Astrocyte of the spinal cord (primary cell): Measurements from ENCODE around the gene CITED2.
"Not testable (repeated sequence)": the region's sequence is repeated elsewhere in the genome, so short reads cannot be mapped to it uniquely, and the experiment has no call there.

ENCODE experiments used
- DNase-seq: peaks from one replicate; pipeline ENCODE4 v3.0.0; 2011; ENCODE audit warnings: low read depth, low spot score
- H3K4me3 ChIP-seq: 2 replicates; pipeline ENCODE4 v1.5.1; 2011; ENCODE audit warnings: low read depth, mild to moderate bottlenecking, low read length, moderate library complexity
- in situ Hi-C: cut with HindIII; loops from 2 replicates; pipeline ENCODE4 v1.10.0; 2017; ENCODE audit warnings: low sequenced_read_pairs
- TF ChIP-seq, protein P1 (sequence below): IDR thresholded peaks from 2 replicates; pipeline ENCODE4 v1.5.1; 2012; ENCODE audit warnings: low read depth, mild to moderate bottlenecking, low read length, inconsistent platforms

The CITED2 gene

DNA sequence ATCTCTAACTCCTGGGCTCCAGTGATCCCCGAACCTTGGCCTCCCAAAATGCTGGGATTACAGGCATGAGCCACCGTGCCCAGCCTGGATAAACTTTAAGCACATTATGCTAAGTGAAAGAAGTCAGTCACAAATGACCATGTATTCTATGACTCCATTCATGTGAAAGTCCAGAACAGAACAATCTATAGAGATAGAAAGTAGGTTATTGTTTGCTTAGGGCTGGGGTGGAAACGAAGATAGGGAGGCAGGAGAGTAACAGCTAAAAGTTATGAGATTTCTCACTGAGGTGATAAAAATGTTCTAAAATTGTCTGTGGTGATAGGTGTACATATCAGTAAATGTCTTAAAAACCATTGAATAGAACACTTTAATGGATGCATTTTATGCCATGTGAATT, 40.9 kb upstream of the CITED2 start:
- in situ Hi-C loops = no loop called here
- no peak for DNase-seq
- TF ChIP-seq, protein P1, sequence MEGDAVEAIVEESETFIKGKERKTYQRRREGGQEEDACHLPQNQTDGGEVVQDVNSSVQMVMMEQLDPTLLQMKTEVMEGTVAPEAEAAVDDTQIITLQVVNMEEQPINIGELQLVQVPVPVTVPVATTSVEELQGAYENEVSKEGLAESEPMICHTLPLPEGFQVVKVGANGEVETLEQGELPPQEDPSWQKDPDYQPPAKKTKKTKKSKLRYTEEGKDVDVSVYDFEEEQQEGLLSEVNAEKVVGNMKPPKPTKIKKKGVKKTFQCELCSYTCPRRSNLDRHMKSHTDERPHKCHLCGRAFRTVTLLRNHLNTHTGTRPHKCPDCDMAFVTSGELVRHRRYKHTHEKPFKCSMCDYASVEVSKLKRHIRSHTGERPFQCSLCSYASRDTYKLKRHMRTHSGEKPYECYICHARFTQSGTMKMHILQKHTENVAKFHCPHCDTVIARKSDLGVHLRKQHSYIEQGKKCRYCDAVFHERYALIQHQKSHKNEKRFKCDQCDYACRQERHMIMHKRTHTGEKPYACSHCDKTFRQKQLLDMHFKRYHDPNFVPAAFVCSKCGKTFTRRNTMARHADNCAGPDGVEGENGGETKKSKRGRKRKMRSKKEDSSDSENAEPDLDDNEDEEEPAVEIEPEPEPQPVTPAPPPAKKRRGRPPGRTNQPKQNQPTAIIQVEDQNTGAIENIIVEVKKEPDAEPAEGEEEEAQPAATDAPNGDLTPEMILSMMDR = no peak

DNA sequence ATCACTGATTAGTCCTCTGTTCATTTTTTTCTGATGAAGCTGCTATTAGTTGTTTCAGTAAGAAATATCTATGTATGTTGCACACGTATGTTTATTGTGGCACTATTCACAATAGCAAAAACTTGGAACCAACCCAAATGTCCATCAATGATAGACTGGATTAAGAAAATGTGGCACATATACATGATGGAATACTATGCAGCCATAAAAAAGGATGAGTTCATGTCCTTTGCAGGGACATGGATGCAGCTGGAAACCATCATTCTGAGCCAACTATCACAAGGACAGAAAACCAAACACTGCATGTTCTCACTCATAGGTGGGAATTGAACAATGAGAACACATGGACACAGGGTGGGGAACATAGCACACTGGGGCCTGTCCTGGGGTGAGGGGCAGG, 37.7 kb upstream of the CITED2 start:
- in situ Hi-C loops, DNase-seq: not testable (repeated sequence)

More for the DNA sequence above, 40.9 kb upstream of the CITED2 start:
- no peak overlapping the region for H3K4me3 ChIP-seq

GRCh38 chr6:139409026-139409425, 34.6 kb upstream of the CITED2 start:
- TF ChIP-seq, protein P1 = no peak
- in situ Hi-C loops = no loop called here
- H3K4me3 ChIP-seq = no peak overlapping the region
- peak; percentile 82 for DNase-seq

More for the DNA sequence above, 37.7 kb upstream of the CITED2 start:
- H3K4me3 ChIP-seq = not testable (repeated sequence)

DNA sequence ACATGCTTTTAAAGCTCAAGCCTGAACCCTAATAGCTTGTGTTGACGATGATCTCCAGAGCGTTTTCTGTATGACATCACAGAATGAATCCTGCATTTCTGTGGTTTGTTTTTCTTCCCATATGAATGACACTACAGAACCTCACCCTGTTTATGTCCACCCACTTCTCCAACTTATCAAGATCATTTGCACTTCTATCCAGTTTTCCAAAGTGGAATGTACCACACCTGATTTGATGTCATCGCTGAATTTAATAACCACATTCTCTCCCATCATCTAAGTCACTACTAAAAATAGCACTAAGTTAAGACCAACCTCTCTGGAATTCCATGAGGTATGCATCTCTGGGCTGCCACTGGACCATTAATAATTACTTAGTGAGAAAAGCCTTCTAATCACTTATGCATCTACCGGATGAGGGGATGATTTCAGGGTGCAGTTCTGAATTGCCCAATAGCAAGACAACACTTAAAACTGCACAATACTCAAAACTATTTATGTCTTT, 33.3 kb upstream of the CITED2 start:
- peak; percentile 94 for DNase-seq
- in situ Hi-C loops = no loop called here
- TF ChIP-seq, protein P1 = no peak

GRCh38 chr6:139406577-139407343, 32.3 kb upstream of the CITED2 start:
- no peak for DNase-seq
- in situ Hi-C loops = no loop called here
- TF ChIP-seq, protein P1 = no peak
- no peak overlapping the region for H3K4me3 ChIP-seq

More for the DNA sequence above, 33.3 kb upstream of the CITED2 start:
- H3K4me3 ChIP-seq = no peak overlapping the region

DNA sequence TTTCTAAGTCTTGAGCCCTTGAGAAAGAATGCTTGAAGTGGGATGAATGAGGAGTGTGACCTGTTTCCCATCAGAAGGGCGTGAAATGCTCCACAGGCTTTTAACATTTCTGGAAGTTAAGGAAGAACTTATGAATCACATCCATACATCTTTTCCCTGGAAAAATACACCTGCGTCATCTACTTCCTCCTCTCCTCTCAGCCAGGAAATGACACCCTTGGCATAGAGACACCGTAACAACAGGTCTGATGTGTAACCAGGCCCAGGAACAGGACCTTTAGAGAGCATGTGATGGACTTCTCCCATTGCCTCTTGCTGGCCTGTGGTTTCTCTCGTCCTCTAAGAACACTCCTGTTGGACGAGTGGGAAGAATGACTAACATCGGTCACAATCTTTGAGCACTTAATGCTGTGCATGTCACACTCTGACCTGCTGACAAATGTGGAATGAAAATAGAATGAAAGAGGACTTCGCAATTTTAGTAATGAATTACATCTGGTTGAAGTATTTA, 28.5 kb upstream of the CITED2 start:
- no peak overlapping the region for H3K4me3 ChIP-seq
- in situ Hi-C loops = no loop called here
- DNase-seq = peak; percentile 88
- TF ChIP-seq, protein P1 = no peak

DNA sequence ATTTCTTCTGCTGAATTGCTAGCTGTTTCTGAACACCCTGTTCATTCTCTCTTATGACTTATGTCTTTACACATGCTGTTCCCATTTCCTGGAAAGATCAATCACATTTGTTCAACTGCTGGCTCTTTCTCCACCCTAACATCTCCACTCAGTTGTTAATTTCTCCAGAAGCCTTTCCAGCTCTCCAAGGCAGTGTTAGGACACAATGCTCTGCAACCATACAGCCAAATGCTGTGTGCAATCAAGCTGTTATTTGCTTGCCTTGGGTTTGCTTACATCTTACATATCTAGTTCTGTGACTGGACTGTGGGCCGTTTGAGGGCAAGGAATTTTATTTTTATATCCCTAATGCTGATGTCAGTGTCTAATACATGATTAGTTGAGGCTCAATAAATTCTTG, 24.2 kb upstream of the CITED2 start:
- H3K4me3 ChIP-seq = no peak overlapping the region
- TF ChIP-seq, protein P1 = no peak
- no peak for DNase-seq
- in situ Hi-C loops = no loop called here
